Measurements from ENCODE around the gene PYGL. TPM values are rescaled to one million over a fixed set of nuclear protein-coding genes. Genes with fewer than 3 reads are reported as not detected.

The PYGL gene
- total RNA-seq, 2 experiments from 2014 or later: 1.0 to 1.3 TPM

GRCh38 chr14:50883827-50884197 is 60.5 kb downstream of the PYGL start:
- ChIA-PET CTCF (no interaction called here), POLR2A (no interaction called here)

- ChIA-PET POLR2A (no interaction called here), CTCF (interaction anchor here (0.6 kb wide), 1 partner anchor 1278 kb away, joined by 3 read pairs; no protein-coding TSS in a partner anchor)
These were observed 61.1 kb downstream of the PYGL start for GRCh38 chr14:50882932-50883826.

GRCh38 chr14:50875359-50876070 is 68.8 kb downstream of the PYGL start:
- CTCF ChIA-PET: interaction anchor here (3.6 kb wide), 1 partner anchor 15 kb away, joined by 11 read pairs; no protein-coding TSS in a partner anchor
- POLR2A ChIA-PET: no interaction called here

- ChIA-PET POLR2A (no interaction called here), CTCF (interaction anchor here (3.6 kb wide), 1 partner anchor 15 kb away, joined by 11 read pairs; no protein-coding TSS in a partner anchor)
These were observed 69.5 kb downstream of the PYGL start for GRCh38 chr14:50874757-50875156.

- ChIA-PET CTCF (no interaction called here), POLR2A (no interaction called here)
These were observed 72.2 kb downstream of the PYGL start, which contains the start of gene ABHD12B for GRCh38 chr14:50871914-50872732. Gene ABHD12B, plus strand, starts transcription at chr14:50872053. Its CDS starts 122 bp downstream, at chr14:50872175.

GRCh38 chr14:50871228-50871627 is 73.1 kb downstream of the PYGL start:
- POLR2A ChIA-PET: no interaction called here
- CTCF ChIA-PET: no interaction called here

- ChIA-PET CTCF (no interaction called here), POLR2A (no interaction called here)
These were observed 78.7 kb downstream of the PYGL start for GRCh38 chr14:50865391-50866076.

- CTCF ChIA-PET: no interaction called here
- POLR2A ChIA-PET: no interaction called here
These were observed 79.3 kb downstream of the PYGL start for GRCh38 chr14:50864946-50865345.

GRCh38 chr14:50864237-50864636 is 80.0 kb downstream of the PYGL start:
- CTCF ChIA-PET: no interaction called here
- POLR2A ChIA-PET: no interaction called here

GRCh38 chr14:50862036-50862570 is 82.2 kb downstream of the PYGL start:
- ChIA-PET POLR2A (no interaction called here), CTCF (no interaction called here)

GRCh38 chr14:50860478-50861086 is 83.7 kb downstream of the PYGL start:
- CTCF ChIA-PET: interaction anchor here (0.7 to 2.4 kb wide), 20 partner anchors 14 to 792 kb away, joined by 3 to 25 read pairs (median 4); partner anchors contain the start of gene NIN

GRCh38 chr14:50859296-50859624 is 85.0 kb downstream of the PYGL start:
- ChIA-PET POLR2A (interaction anchor here (1.9 kb wide), 1 partner anchor 30 kb away, joined by 15 read pairs; no protein-coding TSS in a partner anchor), CTCF (interaction anchor here (0.9 to 2.4 kb wide), 11 partner anchors 15 to 239 kb away, joined by 3 to 25 read pairs (median 11); partner anchors contain the start of gene NIN)

More at GRCh38 chr14:50860478-50861086, 83.7 kb downstream of the PYGL start:
- POLR2A ChIA-PET: interaction anchor here (0.9 to 1.9 kb wide), 4 partner anchors 31 to 75 kb away, joined by 3 to 15 read pairs (median 4); no protein-coding TSS in a partner anchor

- CTCF ChIA-PET: interaction anchor here (0.6 kb wide), 1 partner anchor 1114 kb away, joined by 4 read pairs; no protein-coding TSS in a partner anchor
- POLR2A ChIA-PET: interaction anchor here (0.7 to 1.2 kb wide), 3 partner anchors 25 to 75 kb away, joined by 3 to 4 read pairs (median 3); no protein-coding TSS in a partner anchor
These were observed 87.6 kb downstream of the PYGL start for GRCh38 chr14:50856660-50857059.

- ChIA-PET POLR2A (no interaction called here), CTCF (no interaction called here)
These were observed 88.7 kb downstream of the PYGL start for GRCh38 chr14:50855558-50855957.
